Neural crest cell (in vitro differentiated cells): ENCODE results near the gene SNX32. TPM values are rescaled to one million over a fixed set of nuclear protein-coding genes. Genes with fewer than 3 reads are reported as not detected.

ENCODE experiments used
- DNase-seq: peaks from one replicate; pipeline ENCODE4 v3.0.0; 2021; ENCODE audit warnings: low read depth, mixed read lengths, low spot score
- H3K27ac Mint-ChIP-seq: one replicate; pipeline ENCODE4 v1.8.0; 2021; ENCODE audit warnings: mild to moderate bottlenecking, mixed read lengths; ENCODE audit not compliant: unreplicated experiment
- H3K27me3 Mint-ChIP-seq: 2 replicates; pipeline ENCODE4 v1.8.0; 2021; ENCODE audit warnings: low read depth, mild to moderate bottlenecking, mixed read lengths
- H3K36me3 Mint-ChIP-seq: 2 replicates; pipeline ENCODE4 v1.8.0; 2021; ENCODE audit warnings: low read depth, mild to moderate bottlenecking, mixed read lengths
- H3K4me1 Mint-ChIP-seq: 2 replicates; pipeline ENCODE4 v1.8.0; 2021; ENCODE audit warnings: mixed read lengths
- H3K4me3 Mint-ChIP-seq: one replicate; pipeline ENCODE4 v1.8.0; 2021; ENCODE audit warnings: mild to moderate bottlenecking, mixed read lengths
- H3K9me3 Mint-ChIP-seq: 2 replicates; pipeline ENCODE4 v1.8.0; 2021; ENCODE audit warnings: mixed read lengths
- total RNA-seq: library from RNA; stranded (reverse); gene quantifications from 2 replicates; pipeline ENCODE4 v1.2.1, GENCODE V29; 2021
- TF ChIP-seq, protein P1 (sequence below): fragments of 200-600 bp; sonication (generic); conservative IDR thresholded peaks from 2 replicates; pipeline ENCODE4 v1.5.0; 2021; ENCODE audit warnings: antibody characterized with exemption, mild to moderate bottlenecking

The SNX32 gene
- total RNA-seq, 1 donor from 2014 or later = 1.9 TPM

DNA sequence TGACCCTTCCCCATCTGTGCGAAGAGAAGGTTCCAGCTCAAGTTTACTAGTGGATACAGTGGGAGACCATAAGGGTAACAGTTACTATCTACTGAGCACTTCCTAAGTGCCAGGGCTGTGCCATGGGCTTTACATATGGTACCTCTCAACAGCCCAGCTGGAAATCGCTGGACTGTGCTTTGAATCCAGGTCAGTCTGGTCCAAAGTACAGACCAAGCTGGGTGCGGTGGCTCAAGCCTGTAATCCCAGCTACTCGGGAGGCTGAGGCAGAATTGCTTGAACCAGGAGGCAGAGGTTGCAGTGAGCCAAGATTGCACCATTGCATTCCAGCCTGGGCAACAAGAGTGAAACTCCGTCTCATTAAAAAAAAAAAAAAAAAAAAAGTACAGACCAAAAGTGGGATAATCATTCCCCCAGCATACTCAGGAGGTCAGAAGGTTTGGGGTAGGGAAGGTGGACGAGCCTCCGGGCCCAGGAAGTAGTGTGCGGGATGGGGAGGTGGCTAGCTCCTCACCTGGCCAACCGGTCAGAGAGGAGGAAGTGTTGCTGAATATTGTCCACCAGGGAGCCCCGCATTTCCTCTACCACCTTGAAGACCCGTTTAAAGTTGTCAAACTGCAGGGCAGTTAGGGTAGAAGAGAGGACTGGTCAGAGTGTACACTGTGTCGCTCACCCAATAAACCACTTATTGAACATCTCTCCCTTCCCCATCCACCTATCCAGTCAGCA lies 52.2 kb downstream of the SNX32 start:
- Mint-ChIP-seq H3K36me3 (peaks cover 4% of the 10 kb centered on the region), H3K27ac (no peak overlapping the region), H3K9me3 (no peaks in the 10 kb centered on the region), H3K27me3 (peaks cover 11% of the 10 kb centered on the region), H3K4me3 (no peak overlapping the region), H3K4me1 (peaks cover 43% of the 10 kb centered on the region)
- no peak for DNase-seq
- TF ChIP-seq, protein P1, sequence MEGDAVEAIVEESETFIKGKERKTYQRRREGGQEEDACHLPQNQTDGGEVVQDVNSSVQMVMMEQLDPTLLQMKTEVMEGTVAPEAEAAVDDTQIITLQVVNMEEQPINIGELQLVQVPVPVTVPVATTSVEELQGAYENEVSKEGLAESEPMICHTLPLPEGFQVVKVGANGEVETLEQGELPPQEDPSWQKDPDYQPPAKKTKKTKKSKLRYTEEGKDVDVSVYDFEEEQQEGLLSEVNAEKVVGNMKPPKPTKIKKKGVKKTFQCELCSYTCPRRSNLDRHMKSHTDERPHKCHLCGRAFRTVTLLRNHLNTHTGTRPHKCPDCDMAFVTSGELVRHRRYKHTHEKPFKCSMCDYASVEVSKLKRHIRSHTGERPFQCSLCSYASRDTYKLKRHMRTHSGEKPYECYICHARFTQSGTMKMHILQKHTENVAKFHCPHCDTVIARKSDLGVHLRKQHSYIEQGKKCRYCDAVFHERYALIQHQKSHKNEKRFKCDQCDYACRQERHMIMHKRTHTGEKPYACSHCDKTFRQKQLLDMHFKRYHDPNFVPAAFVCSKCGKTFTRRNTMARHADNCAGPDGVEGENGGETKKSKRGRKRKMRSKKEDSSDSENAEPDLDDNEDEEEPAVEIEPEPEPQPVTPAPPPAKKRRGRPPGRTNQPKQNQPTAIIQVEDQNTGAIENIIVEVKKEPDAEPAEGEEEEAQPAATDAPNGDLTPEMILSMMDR = no peak

DNA sequence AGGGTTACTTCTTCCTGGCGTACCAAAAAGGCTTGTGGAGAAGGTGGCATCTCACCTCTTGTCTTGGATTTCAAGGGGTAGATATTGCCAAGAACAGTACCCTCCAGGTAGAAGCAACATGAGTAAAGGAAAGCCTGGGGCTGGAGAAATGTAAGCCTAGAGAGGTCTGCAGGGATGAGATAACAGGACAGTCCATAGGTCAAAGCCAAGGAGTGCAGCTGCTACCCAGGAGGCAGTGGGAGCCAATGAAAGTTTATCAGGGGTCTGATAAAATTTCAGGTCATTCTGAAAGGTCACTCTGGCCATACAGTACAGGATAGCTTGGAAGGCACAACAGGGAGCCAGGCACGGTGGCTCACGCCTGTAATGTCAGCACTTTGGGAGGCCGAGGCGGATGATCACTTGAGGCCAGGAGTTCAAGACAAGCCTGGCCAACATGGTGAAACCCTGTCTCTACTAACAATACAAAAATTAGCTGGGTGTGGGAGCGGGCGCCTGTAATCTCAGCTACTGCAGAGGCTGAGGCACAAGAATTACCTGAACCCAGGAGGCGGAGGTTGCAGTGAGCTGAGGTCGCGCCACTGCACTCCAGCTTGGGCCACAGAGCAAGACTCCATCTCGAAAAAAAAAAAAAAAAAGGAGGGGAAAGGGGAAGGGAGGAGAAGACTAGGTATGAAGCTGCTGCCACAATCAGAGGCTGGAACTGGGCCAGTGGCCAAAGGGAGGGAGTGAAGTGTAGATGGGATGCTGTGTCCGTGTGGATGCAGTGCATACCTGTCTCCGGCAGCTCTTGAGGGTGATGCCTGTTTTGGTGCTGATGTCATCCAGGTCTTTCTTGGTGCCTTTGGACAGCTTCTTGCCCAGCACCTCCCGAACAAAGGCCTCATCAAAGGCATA lies 53.3 kb downstream of the SNX32 start:
- Mint-ChIP-seq H3K27ac (peak overlapping the region; percentile 96), H3K9me3 (no peaks in the 10 kb centered on the region), H3K36me3 (peaks cover 4% of the 10 kb centered on the region), H3K4me1 (peaks cover 46% of the 10 kb centered on the region), H3K4me3 (peak overlapping the region; percentile 96), H3K27me3 (peaks cover 11% of the 10 kb centered on the region)
- DNase-seq = no peak
- TF ChIP-seq, protein P1 = no peak

DNA sequence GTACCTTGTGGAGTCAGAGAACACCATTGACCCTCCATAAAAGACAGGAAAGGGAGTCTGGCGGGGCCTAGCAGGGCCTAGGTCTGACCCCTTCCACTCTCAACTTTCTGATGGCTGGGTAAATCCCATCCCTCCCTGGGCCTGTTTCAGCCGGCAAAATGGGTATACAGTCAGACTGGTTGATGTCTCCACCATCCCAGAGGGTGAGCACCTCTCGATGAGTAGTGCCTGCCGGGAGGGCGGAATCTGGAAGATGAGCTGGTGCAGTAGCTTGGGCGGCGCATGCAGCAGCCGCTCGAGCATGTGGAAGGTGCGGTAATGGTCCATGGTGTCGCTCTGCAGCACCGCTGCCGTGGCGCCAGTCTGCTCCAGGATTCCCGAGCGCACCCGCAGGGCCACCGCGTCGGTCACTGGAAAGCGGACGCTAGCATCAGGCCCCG lies 54.0 kb downstream of the SNX32 start:
- TF ChIP-seq, protein P1 = no peak
- H3K36me3 Mint-ChIP-seq = peaks cover 4% of the 10 kb centered on the region
- H3K9me3 Mint-ChIP-seq = no peaks in the 10 kb centered on the region
- H3K27me3 Mint-ChIP-seq = peaks cover 11% of the 10 kb centered on the region
- peak overlapping the region; percentile 96 for H3K4me3 Mint-ChIP-seq
- H3K27ac Mint-ChIP-seq = peak overlapping the region; percentile 96
- peaks cover 52% of the 10 kb centered on the region for H3K4me1 Mint-ChIP-seq
- DNase-seq = no peak

DNA sequence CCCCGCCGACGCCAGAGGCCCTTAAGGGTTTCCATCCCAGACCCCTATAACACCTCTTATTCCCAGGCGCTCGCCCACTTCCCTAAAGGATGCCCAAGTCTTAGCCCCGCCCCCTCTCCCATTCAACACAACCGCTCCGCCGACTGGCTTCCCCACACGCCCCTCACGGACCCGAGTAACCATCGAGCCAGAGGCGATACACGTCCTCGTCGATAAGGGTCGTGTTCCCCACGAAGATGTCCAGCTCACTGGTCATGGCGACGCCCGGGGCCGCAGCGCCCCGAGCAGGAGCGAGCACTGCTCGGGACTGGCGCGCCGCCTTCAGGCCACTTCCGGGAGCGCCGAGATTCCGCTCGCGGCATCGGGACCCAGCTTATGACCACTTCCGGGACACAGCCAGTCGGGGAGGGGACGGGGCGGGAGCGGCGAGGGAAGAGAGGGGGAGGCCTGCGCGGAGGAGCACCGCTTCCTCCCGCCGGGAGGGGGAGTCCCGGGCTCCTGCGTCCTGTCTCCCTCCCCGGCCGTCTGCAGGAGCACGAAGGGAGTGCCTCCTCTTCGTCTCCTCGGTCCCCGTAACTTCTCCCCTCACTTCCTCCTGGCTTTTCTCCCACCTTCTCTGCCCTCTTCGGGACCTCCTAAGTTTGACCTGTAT lies 54.5 kb downstream of the SNX32 start, which contains the start of gene FIBP:
FIBP (minus strand) TSS at position 309 of the 652 bp plus-strand sequence; CDS start at position 256, 53 bp downstream.
- Mint-ChIP-seq H3K27me3 (peaks cover 11% of the 10 kb centered on the region), H3K4me1 (peaks cover 56% of the 10 kb centered on the region), H3K4me3 (peak within 1 kb of the TSS; percentile 96), H3K36me3 (peaks cover 4% of the 10 kb centered on the region), H3K27ac (peak within 1 kb of the TSS; percentile 96), H3K9me3 (no peaks in the 10 kb centered on the region)
- TF ChIP-seq, protein P1 = peak; percentile 79
- DNase-seq = peak; percentile 98
